Endodermal cell (in vitro differentiated cells): Measurements from ENCODE around the gene SULT1C2. TPM values are rescaled to one million over a fixed set of nuclear protein-coding genes. Genes with fewer than 3 reads are reported as not detected.

ENCODE experiments used
- DNase-seq: peaks from one replicate; pipeline ENCODE4 v3.0.0-alpha.2; 2017
- H3K27ac ChIP-seq: 2 replicates; pipeline ENCODE4 v1.5.1; 2013; ENCODE audit warnings: mild to moderate bottlenecking, low read depth, low read length, moderate library complexity
- H3K27me3 ChIP-seq: 2 replicates; pipeline ENCODE4 v1.6.1; 2013; ENCODE audit warnings: mild to moderate bottlenecking, low read length, moderate library complexity; ENCODE audit not compliant: insufficient read depth, control insufficient read depth, poor library complexity, severe bottlenecking
- H3K36me3 ChIP-seq: 2 replicates; pipeline ENCODE4 v1.7.0; 2013; ENCODE audit warnings: mild to moderate bottlenecking, low read length, moderate library complexity; ENCODE audit not compliant: control insufficient read depth, insufficient read depth
- H3K4me1 ChIP-seq: one replicate; pipeline ENCODE4 v1.7.0; 2013; ENCODE audit warnings: low read length; ENCODE audit not compliant: control insufficient read depth, insufficient read depth
- H3K4me3 ChIP-seq: 2 replicates; pipeline ENCODE4 v1.5.1; 2013; ENCODE audit warnings: mild to moderate bottlenecking, low read length, moderate library complexity
- H3K9ac ChIP-seq: 2 replicates; pipeline ENCODE4 v1.6.1; 2013; ENCODE audit warnings: mild to moderate bottlenecking, low read length, moderate library complexity; ENCODE audit not compliant: poor library complexity, severe bottlenecking; ENCODE audit errors: extremely low read depth
- H3K9me3 ChIP-seq: 2 replicates; pipeline ENCODE4 v1.6.1; 2013; ENCODE audit warnings: mild to moderate bottlenecking, low read length, moderate library complexity; ENCODE audit not compliant: control insufficient read depth
- H3K27ac Mint-ChIP-seq: 2 replicates; pipeline ENCODE4 v1.8.0; 2020; ENCODE audit warnings: mixed read lengths
- H3K27me3 Mint-ChIP-seq: 2 replicates; pipeline ENCODE4 v1.8.0; 2021; ENCODE audit warnings: mild to moderate bottlenecking, mixed read lengths; ENCODE audit not compliant: insufficient read depth
- H3K36me3 Mint-ChIP-seq: 2 replicates; pipeline ENCODE4 v1.8.0; 2020; ENCODE audit warnings: low read depth, mixed read lengths
- H3K4me1 Mint-ChIP-seq: 2 replicates; pipeline ENCODE4 v1.8.0; 2020; ENCODE audit warnings: mixed read lengths
- H3K4me3 Mint-ChIP-seq: 2 replicates; pipeline ENCODE4 v1.8.0; 2020; ENCODE audit warnings: mild to moderate bottlenecking, moderate library complexity, mixed read lengths
- H3K9me3 Mint-ChIP-seq: 2 replicates; pipeline ENCODE4 v1.8.0; 2020; ENCODE audit warnings: mild to moderate bottlenecking, mixed read lengths
- WGBS, 2 experiments: methylation state at CpG; one replicate each; pipeline versions ENCODE4 v1.1.5 to v1.1.7; 2013; ENCODE audit warnings: missing lambda C conversion rate in 2 of 2, mixed read lengths in 1 of 2; ENCODE audit not compliant: insufficient coverage in 1 of 2, insufficient read length in 1 of 2; 5-methylcytosine and 5-hydroxymethylcytosine counted together
- total RNA-seq, 2 donors: library from RNA; stranded (reverse); fragmentation: NEBNext Ultra II Directional in 1 of 2; extraction: Animal tissue kit (Norgen Biotek cat#: 25700) in 1 of 2; gene quantifications; 2 replicates in 1 of 2; 3 replicates in 1 of 2; pipeline ENCODE4 v1.2.1, GENCODE V29; 2021
- TF ChIP-seq, protein P1 (sequence below): fragments of 200-600 bp; sonication (generic); conservative IDR thresholded peaks from 2 replicates; pipeline ENCODE4 v1.5.0; 2021; ENCODE audit warnings: antibody characterized with exemption, mild to moderate bottlenecking

SULT1C2 gene
- total RNA-seq, 2 donors from 2014 or later, result 0.62 to 1.00 TPM

DNA sequence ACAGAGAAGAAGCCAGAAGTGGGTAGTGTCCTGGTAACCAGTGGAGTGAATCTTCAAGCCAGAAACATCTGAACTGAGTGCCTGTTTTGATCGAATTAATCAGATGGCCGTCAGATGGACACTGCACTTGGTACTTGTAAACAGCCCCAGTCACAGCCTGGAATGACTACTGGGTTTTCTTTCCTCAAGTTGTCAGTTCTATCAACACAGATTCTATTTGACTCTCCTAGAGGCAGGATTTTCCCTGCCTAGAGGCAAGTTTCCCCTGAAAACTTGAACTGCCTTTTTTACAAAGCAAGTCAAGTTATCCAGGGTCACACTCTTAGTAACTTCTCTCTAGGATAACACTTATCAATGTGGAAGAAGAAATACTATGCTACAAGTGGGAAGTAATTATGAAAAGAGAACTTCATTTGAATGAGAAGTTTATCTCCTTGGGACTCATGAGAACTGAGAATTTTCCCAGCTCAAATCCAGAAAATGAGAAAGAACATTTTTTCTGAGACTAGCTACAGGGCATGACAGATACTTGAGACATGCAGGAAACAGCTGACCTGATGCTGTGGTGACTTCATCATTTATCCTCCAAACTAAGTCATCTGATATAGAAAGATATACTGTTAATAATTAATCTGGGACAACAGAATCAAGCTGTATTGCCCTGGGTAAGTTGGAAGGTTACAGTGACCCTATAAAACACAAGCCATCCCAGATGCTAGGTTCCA is 36.0 kb downstream of the SULT1C2 start:
- Mint-ChIP-seq H3K27me3 (no peaks in the 10 kb centered on the region), H3K4me3 (no peak overlapping the region), H3K27ac (no peak overlapping the region), H3K9me3 (no peaks in the 10 kb centered on the region), H3K4me1 (no peaks in the 10 kb centered on the region), H3K36me3 (no peaks in the 10 kb centered on the region)
- Histone ChIP-seq H3K4me3 (no peak overlapping the region), H3K4me1 (no peaks in the 10 kb centered on the region), H3K27ac (no peak overlapping the region), H3K36me3 (no peaks in the 10 kb centered on the region), H3K27me3 (no peaks in the 10 kb centered on the region), H3K9me3 (no peaks in the 10 kb centered on the region), H3K9ac (no peak overlapping the region)
- TF ChIP-seq, protein P1, sequence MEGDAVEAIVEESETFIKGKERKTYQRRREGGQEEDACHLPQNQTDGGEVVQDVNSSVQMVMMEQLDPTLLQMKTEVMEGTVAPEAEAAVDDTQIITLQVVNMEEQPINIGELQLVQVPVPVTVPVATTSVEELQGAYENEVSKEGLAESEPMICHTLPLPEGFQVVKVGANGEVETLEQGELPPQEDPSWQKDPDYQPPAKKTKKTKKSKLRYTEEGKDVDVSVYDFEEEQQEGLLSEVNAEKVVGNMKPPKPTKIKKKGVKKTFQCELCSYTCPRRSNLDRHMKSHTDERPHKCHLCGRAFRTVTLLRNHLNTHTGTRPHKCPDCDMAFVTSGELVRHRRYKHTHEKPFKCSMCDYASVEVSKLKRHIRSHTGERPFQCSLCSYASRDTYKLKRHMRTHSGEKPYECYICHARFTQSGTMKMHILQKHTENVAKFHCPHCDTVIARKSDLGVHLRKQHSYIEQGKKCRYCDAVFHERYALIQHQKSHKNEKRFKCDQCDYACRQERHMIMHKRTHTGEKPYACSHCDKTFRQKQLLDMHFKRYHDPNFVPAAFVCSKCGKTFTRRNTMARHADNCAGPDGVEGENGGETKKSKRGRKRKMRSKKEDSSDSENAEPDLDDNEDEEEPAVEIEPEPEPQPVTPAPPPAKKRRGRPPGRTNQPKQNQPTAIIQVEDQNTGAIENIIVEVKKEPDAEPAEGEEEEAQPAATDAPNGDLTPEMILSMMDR, result no peak
- 94% methylated on average over 2 of the region's 2 CpGs for WGBS, 2 experiments
- no peak for DNase-seq

DNA sequence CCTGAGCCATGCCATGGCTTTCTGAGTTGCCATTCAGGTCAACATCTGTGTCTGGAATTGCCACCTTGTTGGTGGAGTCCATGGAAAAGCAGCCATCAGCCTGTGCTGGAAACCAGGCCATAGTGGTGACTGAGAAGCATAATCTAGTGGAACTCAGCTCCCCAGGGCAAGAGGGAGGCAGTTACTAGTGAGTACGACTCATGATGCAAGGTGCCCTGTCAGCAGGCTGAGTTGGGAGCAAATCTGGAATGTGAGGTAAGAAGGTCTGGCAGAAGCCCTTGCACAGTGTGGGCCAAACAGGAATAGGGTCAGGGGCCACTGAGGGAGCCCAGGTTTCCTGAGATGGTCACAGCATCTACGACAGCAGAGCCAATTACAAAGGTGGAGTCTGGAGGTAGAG is 37.1 kb downstream of the SULT1C2 start:
- Histone ChIP-seq H3K4me1 (no peaks in the 10 kb centered on the region), H3K36me3 (no peaks in the 10 kb centered on the region), H3K27ac (no peak overlapping the region), H3K9me3 (no peaks in the 10 kb centered on the region), H3K27me3 (no peaks in the 10 kb centered on the region), H3K9ac (no peak overlapping the region), H3K4me3 (no peak overlapping the region)
- Mint-ChIP-seq H3K36me3 (no peaks in the 10 kb centered on the region), H3K27ac (no peak overlapping the region), H3K9me3 (no peaks in the 10 kb centered on the region), H3K4me1 (no peaks in the 10 kb centered on the region), H3K27me3 (no peaks in the 10 kb centered on the region), H3K4me3 (no peak overlapping the region)
- no peak for DNase-seq
- TF ChIP-seq, protein P1, result no peak
- 91 to 93% methylated on average over 1 to 2 of the region's 2 CpGs for WGBS, 2 experiments

DNA sequence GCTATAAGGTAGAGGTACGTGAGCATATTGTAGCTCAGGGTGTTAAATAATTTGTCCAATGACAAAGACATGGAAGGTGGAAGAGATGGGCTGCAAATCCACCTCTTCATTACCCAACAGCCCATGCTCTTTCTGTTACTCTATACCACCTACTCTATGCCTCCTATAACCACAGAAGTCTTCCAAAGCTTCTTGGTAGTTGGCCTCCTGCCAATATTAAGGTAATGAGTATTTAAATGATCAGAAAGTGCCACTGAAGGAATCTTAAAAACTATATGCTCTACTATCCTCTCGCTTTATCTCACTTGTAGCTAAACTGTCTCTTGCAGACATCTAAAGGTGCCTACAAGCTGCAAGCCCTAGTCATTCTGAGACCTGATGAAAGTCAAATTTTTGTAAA is 41.1 kb downstream of the SULT1C2 start:
- no peaks in the 10 kb centered on the region for H3K27me3 Mint-ChIP-seq
- no peaks in the 10 kb centered on the region for H3K9me3 ChIP-seq
- no peak for DNase-seq
- H3K27ac ChIP-seq, result no peak overlapping the region
- whole genome bisulfite sequencing, 2 experiments, result 83 to 93% methylated on average over 1 to 2 of the region's 2 CpGs
- H3K4me1 Mint-ChIP-seq, result no peaks in the 10 kb centered on the region
- no peaks in the 10 kb centered on the region for H3K9me3 Mint-ChIP-seq
- H3K36me3 ChIP-seq, result no peaks in the 10 kb centered on the region
- H3K27me3 ChIP-seq, result no peaks in the 10 kb centered on the region
- no peak overlapping the region for H3K9ac ChIP-seq
- H3K4me3 ChIP-seq, result no peak overlapping the region
- no peak overlapping the region for H3K27ac Mint-ChIP-seq
- no peak overlapping the region for H3K4me3 Mint-ChIP-seq
- H3K4me1 ChIP-seq, result no peaks in the 10 kb centered on the region
- no peaks in the 10 kb centered on the region for H3K36me3 Mint-ChIP-seq
- TF ChIP-seq, protein P1, result no peak
